ENCODE measurements around the gene KRTAP5-5.

DNA sequence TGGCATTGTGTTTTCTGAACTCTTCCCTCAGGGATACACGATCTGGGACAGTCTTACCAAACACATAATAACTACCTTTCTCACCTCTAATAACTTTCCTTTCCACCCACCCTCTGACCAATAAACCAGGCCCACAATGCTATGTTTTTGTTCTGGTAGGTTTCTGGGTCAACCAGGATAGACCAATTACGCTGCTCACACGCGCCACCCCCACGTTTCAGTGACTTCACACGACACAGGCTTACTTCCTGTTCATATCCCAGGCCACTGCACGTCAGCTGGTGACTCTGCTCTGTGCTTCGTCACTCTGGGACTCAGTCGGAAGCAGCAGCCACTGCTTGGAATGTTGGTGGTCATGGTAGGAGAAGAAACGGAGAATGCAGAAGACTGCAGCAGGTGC lies 10.1 kb upstream of the KRTAP5-5 start:
- TF ChIP-seq YY1 (IDR thresholded peaks at IDR 0.05; ENCODE audit: insufficient read depth, insufficient read length), result no peak
- TF ChIP-seq ZNF274 (IDR thresholded peaks at IDR 0.05; ENCODE audit: low read depth, low read length), result no peak
- TF ChIP-seq SUZ12 (IDR thresholded peaks at IDR 0.05; ENCODE audit: extremely low read depth, insufficient read depth, insufficient read length), result no peak

Data from NT2/D1 (cell line).